Astrocyte of the hippocampus (primary cell): ENCODE results near the gene PRR15L.
A peak's percentile ranks its signal among the peaks of the same experiment; 100 is the strongest.

Experiments
- DNase-seq: peaks from one replicate; pipeline ENCODE4 v3.0.0; 2011; ENCODE audit warnings: low read depth, low spot score

PRR15L gene

DNA sequence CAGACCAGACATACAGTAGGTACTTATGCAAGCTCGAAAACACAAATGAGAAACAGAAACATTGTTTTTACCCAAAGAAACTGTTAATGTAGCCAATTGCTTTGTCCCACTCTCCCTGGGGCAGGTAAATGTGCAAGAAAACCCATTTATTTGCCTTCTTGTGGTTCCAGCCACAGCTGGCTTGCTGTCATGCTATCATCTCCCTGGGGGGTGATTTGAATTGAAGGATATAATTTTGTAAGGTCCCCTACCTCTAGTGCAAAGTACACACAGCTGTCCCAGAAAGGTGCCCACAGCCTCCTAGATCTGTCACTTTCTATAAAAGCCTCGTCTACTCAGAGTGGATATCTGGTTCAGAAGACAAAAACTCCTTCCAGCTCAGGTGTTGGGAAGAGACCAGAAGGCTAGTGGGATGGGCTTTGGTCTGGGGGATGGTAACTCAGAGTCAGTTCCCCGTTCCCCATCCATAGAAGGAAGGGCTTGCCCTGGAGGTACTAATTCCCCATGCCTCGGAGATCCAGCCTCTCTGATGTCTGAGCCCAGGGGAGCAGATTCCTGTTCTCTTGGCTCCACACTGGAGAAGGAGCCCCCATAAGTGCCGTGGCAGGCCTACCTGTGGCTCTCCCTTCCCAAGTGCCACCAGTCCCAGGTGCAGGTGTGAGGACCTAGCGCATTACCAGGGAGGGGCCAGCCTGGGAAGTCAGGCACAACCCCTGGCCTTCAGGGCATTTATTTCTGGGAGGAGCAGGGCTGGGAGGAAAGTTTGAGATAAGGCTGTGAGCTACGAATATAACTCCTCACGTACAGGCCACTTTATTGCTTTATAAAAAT, 2.4 kb upstream of the PRR15L start:
- no peak for DNase-seq

- peak; percentile 11 for DNase-seq
These were observed 692 bp downstream of the PRR15L start for GRCh38 chr17:47956791-47957590.

DNA sequence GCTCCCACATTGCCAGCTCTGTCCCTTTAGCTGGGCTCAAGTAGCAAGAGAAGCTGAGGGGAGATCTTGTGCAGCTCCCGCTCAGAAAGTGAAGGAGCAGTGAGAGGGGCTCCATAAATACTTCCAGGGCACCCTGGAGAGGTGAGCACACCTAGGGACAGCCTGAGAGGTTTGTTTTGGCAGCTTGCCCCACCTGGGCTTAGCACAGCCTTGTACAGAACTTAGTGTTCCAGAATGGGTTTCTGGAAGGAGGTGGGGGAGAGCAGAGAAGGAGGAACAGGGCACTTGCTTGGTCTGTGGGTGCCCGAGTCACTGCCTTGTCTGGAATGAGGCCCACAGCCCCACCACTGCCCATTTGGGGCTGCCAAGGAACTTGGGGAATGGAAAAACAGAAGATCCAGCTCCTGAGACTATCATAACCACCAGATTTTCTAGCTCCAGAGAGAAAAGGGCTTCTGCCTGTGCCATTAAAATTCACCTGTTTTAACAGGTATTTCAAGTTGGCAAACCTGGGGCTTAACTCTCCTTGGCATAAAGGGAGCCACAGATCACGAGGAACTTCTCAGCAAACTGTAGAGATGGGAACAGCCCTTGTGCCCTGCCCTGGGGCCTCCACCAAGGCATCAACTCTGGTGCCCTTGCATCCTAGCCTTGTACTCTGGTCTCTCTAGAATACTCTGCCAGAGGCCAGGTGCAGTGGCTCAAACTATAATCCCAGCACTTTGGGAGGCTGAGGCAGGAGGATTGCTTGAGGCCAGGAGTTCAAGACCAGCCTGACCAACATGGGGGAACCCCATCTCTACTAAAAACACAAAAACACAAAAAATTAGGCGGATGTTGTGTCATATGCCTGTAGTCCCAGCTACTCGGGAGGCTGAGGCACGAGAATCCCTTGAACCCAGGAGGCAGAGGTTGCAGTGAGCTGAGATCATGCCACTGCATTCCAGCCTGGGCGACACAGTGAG, 1.9 kb downstream of the PRR15L start:
- peak; percentile 26 for DNase-seq

- no peak for DNase-seq
These were observed 3.8 kb downstream of the PRR15L start for GRCh38 chr17:47953909-47954308.

- DNase-seq, result no peak
These were observed 5.3 kb downstream of the PRR15L start for GRCh38 chr17:47952171-47953021.

DNA sequence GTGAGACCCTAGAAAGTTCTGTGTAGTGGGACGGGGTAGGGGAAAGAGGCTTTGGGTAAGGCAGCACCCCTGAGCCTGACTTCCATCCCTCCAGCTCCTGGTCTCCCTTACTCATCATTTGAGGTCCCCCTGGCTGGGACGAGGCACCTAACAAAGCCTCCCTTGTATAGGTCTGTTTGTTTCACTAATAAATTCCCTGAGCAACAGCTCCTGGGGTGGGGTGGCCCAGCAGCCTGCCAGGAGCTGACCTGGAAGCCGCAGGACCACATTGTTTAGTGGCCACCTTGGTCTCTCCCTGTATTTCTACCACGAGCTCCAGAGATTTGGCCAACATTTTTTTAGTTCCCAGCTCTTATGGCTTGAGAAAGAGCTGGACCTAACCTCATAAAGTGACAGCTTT, 7.2 kb downstream of the PRR15L start:
- no peak for DNase-seq

- no peak for DNase-seq
These were observed 7.7 kb downstream of the PRR15L start for GRCh38 chr17:47949946-47950345.

DNA sequence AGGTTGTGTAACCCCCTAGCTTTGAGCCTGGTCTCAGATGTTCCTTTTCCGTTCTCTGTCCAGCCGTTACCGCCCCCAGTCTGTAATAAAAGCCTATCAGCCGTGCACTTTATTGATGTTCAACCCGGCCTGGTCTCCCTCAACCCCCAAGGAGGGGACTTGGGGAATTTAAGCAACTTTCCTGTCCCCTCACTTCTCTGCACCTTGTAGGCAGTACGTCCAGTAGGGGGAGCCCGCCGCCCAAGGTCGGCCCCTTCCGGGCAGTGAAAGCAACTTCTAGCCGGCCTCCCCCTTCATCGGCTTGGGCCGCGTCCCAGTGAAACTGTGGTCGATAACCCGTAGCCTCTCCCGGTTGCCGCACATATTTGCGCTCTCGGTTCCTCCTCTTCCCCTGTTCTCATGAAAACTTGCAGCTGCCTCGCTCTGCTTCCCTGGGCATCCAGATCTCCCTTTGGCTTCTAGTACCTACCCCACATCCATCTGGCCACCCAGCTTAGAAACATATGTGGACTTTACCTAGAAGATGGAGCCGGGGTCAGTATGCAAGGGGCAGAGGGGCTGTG, 8.4 kb downstream of the PRR15L start:
- peak; percentile 94 for DNase-seq

DNA sequence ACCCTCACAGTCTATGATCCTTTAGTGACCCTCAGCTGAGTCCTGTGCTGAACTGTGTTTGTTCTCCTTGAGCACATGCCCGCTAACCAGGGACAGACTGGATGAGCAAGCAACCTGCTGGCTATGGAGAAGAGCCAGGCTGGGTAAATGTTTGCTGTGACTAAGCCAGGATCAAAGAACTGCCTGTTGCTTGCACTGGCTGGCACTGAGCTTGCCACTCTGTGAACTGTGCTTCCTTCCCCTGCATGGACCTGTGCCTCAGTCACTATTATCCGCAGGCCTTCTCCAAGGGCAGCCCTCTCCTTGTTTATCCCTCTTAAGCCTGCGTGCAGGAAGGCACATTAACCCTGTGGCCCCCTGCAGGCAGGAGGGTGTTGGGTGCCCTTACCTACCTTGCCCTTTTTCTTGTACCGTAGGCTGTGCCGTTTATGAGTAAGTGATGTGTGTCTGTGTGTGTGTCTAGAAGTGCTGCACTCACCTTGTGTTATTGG, 8.9 kb downstream of the PRR15L start:
- peak; percentile 6 for DNase-seq

GRCh38 chr17:47946929-47947397, 10.7 kb downstream of the PRR15L start:
- DNase-seq, result peak; percentile 88

- DNase-seq, result no peak
These were observed 11.2 kb downstream of the PRR15L start for GRCh38 chr17:47946516-47946915.

GRCh38 chr17:47945529-47946508, 11.9 kb downstream of the PRR15L start:
- peak; percentile 10 for DNase-seq

DNA sequence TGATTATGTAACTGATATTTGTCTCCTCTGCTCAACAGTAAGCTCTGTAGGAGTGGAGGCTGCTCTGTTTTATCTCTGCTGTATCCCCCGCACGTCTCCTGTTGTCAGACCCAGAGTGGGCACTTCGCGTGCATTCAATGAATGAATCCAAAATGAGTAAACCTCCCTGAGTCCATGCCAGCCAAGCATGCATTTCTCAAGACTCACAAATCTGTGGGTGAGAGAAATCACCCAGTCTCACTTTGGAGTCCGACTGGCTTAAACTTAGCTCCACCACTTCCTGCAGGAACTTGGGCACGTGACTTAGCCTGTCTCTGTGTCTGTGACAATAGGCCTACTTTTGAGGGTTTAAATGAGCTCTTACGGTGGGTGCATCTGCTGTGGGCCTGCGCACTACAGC, 12.6 kb downstream of the PRR15L start:
- peak; percentile 45 for DNase-seq

DNA sequence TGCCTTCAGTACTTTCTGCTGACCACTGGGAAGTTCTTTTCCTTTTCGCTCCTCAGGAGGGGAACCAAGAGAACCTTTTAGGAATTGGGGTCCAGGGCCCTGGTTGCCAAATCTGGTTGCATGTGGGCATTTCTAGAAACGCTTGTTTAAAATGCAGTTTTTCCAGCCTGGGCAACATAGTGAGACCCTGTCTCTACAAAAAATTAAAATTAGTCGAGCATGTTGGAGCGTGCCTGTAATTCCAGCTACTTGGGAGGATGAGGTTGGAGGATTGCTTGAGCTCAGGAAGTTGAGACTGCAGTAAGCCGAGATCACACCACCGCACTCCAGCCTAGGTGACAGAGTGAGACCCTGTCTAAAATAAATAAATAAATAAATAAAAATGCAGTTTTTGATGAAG, 15.1 kb downstream of the PRR15L start:
- DNase-seq, result no peak

DNA sequence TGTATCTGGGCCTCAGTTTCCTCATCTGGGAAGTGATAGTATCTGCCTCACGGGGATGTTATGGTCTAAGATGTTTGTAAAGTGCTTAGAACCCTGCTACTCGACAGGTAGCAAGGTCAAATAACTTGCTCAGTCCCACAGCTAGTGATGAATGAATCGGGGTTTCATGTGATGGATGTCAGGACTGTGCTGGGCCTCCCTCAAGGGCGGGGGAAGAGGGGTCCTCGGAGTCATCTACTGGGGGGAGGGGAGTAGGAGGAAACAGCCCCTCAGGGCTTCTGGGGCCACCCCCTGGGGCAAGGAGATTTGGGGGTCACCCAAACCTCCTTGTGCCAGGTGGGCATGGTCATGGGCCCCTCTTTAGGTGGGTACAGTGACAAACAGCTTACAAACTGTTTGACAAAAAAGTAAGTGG, 15.6 kb downstream of the PRR15L start:
- peak; percentile 7 for DNase-seq

- peak; percentile 98 for DNase-seq
These were observed 16.2 kb downstream of the PRR15L start, which contains the start of gene PNPO for GRCh38 chr17:47941246-47942095. Gene PNPO, plus strand, starts transcription at chr17:47941571. Its CDS starts 105 bp downstream, at chr17:47941676.

DNA sequence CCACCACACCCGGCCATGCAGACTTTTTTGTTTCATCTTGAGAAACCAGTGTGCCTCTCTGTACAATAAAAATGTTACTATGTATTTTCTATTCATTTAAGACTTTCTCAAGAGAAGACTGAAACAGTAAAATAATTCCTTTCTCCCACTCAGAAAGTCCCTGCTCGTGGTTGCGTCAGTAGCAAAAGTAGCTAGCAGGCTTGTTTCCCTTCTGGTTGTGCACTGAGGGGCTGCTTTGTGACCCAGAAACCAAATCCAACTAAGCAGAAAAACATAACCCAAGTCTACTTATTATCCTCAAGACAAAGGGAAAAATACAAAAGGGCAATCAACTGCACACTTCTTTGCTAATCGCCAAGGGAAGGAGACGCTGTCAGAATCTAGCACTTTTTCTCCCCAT, 19.7 kb downstream of the PRR15L start:
- DNase-seq, result no peak

DNA sequence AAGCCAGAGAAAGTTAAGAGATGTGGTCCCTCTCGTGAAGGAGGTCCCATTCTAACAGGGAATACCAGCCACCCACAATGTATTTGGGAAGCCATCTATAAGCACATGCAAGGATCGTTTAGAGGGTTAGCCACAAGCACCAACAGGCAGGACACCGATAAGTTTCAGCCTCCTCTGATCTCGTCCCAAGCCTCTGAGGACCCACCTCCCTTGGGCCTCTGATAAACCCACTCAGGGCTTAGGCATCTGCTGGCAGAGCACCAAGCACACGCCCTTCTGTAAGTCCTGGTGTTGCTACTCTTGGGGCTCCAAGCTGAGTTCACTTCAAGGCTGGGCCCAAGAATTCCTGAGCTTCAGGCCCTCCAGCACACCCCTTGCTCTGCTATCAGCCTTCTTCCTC, 21.7 kb downstream of the PRR15L start:
- peak; percentile 65 for DNase-seq
